A673 (cell line): Measurements from ENCODE around the gene MAGI1. TPM values are rescaled to one million over a fixed set of nuclear protein-coding genes. Genes with fewer than 3 reads are reported as not detected.

ENCODE experiments used
- BruUV-seq: library from RNA; stranded (reverse); fragments of 400-500 nt; replicated peaks from 2 replicates; lab custom pipeline; 2021; lab: Mats Ljungman, UMichigan
- CTCF ChIA-PET: fragments of 300-600 bp; sonication (Branson Sonifier 250); formaldehyde crosslinking; loops from one replicate; lab custom pipeline; 2022; ENCODE audit warnings: antibody characterized with exemption; lab: Charles Lee
- POLR2A ChIA-PET: fragments of 300-600 bp; sonication (Branson Sonifier 250); formaldehyde crosslinking; loops from one replicate; lab custom pipeline; 2022; ENCODE audit warnings: antibody characterized with exemption; ENCODE audit not compliant: low non-redundant PET; lab: Charles Lee
- DNase-seq: peaks from one replicate; pipeline ENCODE4 v3.0.0-alpha.2; 2015; ENCODE audit warnings: low spot score
- H3K27ac ChIP-seq: fragments of 200-600 bp; sonication (generic); 2 replicates; pipeline ENCODE4 v1.5.1; 2016; ENCODE audit warnings: mixed run types, low read depth, mild to moderate bottlenecking, mixed read lengths, antibody characterized with exemption, low read length; ENCODE audit not compliant: poor library complexity, severe bottlenecking
- H3K27me3 ChIP-seq: fragments of 200-600 bp; sonication (generic); replicated peaks from 2 replicates; pipeline ENCODE4 v1.6.1; 2017; ENCODE audit warnings: mixed run types, low read depth, mild to moderate bottlenecking, mixed read lengths, antibody characterized with exemption, low read length; ENCODE audit not compliant: insufficient read depth, poor library complexity
- H3K36me3 ChIP-seq: fragments of 200-600 bp; sonication (generic); 2 replicates; pipeline ENCODE4 v1.6.1; 2016; ENCODE audit warnings: mixed run types, mild to moderate bottlenecking, mixed read lengths, antibody characterized with exemption, low read length; ENCODE audit not compliant: insufficient read depth, poor library complexity, severe bottlenecking
- H3K4me1 ChIP-seq: fragments of 200-600 bp; sonication (generic); 2 replicates; pipeline ENCODE4 v1.6.1; 2017; ENCODE audit warnings: mixed run types, mild to moderate bottlenecking, mixed read lengths, antibody characterized with exemption, low read length; ENCODE audit not compliant: insufficient read depth, poor library complexity, severe bottlenecking
- H3K4me3 ChIP-seq: fragments of 200-600 bp; sonication (generic); 2 replicates; pipeline ENCODE4 v1.5.1; 2016; ENCODE audit warnings: low read depth, mixed run types, mild to moderate bottlenecking, mixed read lengths, low read length; ENCODE audit not compliant: poor library complexity, severe bottlenecking
- H3K9me3 ChIP-seq: fragments of 200-600 bp; sonication (generic); 2 replicates; pipeline ENCODE4 v1.6.1; 2016; ENCODE audit warnings: mixed run types, low read depth, mild to moderate bottlenecking, mixed read lengths, antibody characterized with exemption, low read length; ENCODE audit not compliant: poor library complexity, severe bottlenecking
- EZH2 ChIP-seq: fragments of 200-600 bp; sonication (generic); IDR thresholded peaks from 2 replicates; pipeline ENCODE4 v1.6.1; 2017; ENCODE audit warnings: borderline replicate concordance, low read depth, mild to moderate bottlenecking, mixed read lengths, antibody characterized with exemption, low read length; ENCODE audit not compliant: poor library complexity, severe bottlenecking
- intact Hi-C: fragments of 100-400 bp; cut with micrococcal nuclease; formaldehyde crosslinking; loops from one replicate; pipeline ENCODE4 v1.10.0; 2022; ENCODE audit not compliant: unreplicated experiment
- total RNA-seq: library from RNA; stranded (reverse); gene quantifications from 2 replicates; pipeline ENCODE4 v1.2.3, GENCODE V29; 2021
- TF ChIP-seq, protein P1 (sequence below): fragments of 300-800, 200-600 bp; sonication (generic); conservative IDR thresholded peaks from 2 replicates; pipeline ENCODE4 v1.5.1; 2017; ENCODE audit warnings: low read depth, mild to moderate bottlenecking, antibody characterized with exemption, low read length, moderate library complexity, mixed read lengths

The MAGI1 gene
- total RNA-seq, 1 experiment from 2014 or later: 30.5 TPM

GRCh38 chr3:65979731-65980130, 59.0 kb downstream of the MAGI1 start:
- Histone ChIP-seq H3K4me1 (peaks cover 9% of the 10 kb centered on the region), H3K9me3 (no peaks in the 10 kb centered on the region), H3K36me3 (no peaks in the 10 kb centered on the region), H3K27me3 (no peaks in the 10 kb centered on the region), H3K27ac (no peak overlapping the region), H3K4me3 (no peak overlapping the region)
- DNase-seq: no peak
- intact Hi-C loops: no loop called here
- POLR2A ChIA-PET: no interaction called here
- CTCF ChIA-PET: no interaction called here
- TF ChIP-seq, protein P1, sequence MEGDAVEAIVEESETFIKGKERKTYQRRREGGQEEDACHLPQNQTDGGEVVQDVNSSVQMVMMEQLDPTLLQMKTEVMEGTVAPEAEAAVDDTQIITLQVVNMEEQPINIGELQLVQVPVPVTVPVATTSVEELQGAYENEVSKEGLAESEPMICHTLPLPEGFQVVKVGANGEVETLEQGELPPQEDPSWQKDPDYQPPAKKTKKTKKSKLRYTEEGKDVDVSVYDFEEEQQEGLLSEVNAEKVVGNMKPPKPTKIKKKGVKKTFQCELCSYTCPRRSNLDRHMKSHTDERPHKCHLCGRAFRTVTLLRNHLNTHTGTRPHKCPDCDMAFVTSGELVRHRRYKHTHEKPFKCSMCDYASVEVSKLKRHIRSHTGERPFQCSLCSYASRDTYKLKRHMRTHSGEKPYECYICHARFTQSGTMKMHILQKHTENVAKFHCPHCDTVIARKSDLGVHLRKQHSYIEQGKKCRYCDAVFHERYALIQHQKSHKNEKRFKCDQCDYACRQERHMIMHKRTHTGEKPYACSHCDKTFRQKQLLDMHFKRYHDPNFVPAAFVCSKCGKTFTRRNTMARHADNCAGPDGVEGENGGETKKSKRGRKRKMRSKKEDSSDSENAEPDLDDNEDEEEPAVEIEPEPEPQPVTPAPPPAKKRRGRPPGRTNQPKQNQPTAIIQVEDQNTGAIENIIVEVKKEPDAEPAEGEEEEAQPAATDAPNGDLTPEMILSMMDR: no peak
- TF ChIP-seq EZH2: no peak
- BruUV-seq: no TSS peak

- no peak overlapping the region for H3K27ac ChIP-seq
- DNase-seq: no peak
- H3K4me3 ChIP-seq: no peak overlapping the region
- H3K4me1 ChIP-seq: peaks cover 9% of the 10 kb centered on the region
- POLR2A ChIA-PET: no interaction called here
- no peaks in the 10 kb centered on the region for H3K27me3 ChIP-seq
- intact Hi-C loops: no loop called here
- H3K36me3 ChIP-seq: no peaks in the 10 kb centered on the region
- H3K9me3 ChIP-seq: no peaks in the 10 kb centered on the region
- CTCF ChIA-PET: no interaction called here
- no TSS peak for BruUV-seq
- TF ChIP-seq, protein P1: no peak
- TF ChIP-seq EZH2: no peak
These were observed 59.6 kb downstream of the MAGI1 start for GRCh38 chr3:65979162-65979561.

DNA sequence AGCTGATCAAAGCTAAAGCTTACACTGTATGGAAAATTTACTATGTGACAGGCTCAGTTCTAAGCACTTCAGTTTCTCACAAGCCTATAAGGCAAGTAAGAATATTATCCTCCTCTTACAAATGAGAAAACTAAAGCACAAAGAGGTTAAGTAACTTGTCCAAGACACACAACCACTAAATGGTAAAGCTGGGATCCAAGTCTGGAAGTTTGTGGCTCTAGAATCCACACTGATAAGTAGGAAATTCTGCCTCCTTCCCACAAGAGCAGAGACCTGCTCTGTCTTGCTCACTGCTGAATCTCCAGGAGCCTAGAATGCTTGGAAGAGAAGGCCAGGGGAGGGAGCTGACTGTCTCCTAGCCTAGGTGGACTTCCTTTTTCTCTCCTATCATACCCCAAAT, 60.6 kb downstream of the MAGI1 start:
- ChIA-PET CTCF (no interaction called here), POLR2A (no interaction called here)
- no peaks in the 10 kb centered on the region for H3K27me3 ChIP-seq
- no peaks in the 10 kb centered on the region for H3K36me3 ChIP-seq
- intact Hi-C loops: no loop called here
- H3K4me3 ChIP-seq: no peak overlapping the region
- no peak for TF ChIP-seq EZH2
- TF ChIP-seq, protein P1: no peak
- H3K4me1 ChIP-seq: peaks cover 9% of the 10 kb centered on the region
- no TSS peak for BruUV-seq
- H3K9me3 ChIP-seq: no peaks in the 10 kb centered on the region
- no peak for DNase-seq
- no peak overlapping the region for H3K27ac ChIP-seq
